Loucy (cell line): ENCODE data around the gene SLC2A1.
"Not testable (repeated sequence)": the region's sequence is repeated elsewhere in the genome, so short reads cannot be mapped to it uniquely, and the experiment has no call there.

Experiments
- H2AFZ ChIP-seq: fragments of 200-600 bp; sonication (generic); 2 replicates; pipeline ENCODE4 v1.6.0; 2016; ENCODE audit warnings: antibody characterized with exemption, mild to moderate bottlenecking, low read length, moderate library complexity
- H3F3A ChIP-seq: fragments of 200-600 bp; 2 replicates; pipeline ENCODE4 v1.6.0; 2016; ENCODE audit warnings: antibody characterized with exemption, low read depth, mild to moderate bottlenecking
- H3K27me3 ChIP-seq: fragments of 200-600 bp; sonication (generic); 2 replicates; pipeline ENCODE4 v1.6.1; 2014; ENCODE audit warnings: low read length, mild to moderate bottlenecking; ENCODE audit not compliant: insufficient read depth, poor library complexity, severe bottlenecking
- H3K36me3 ChIP-seq: fragments of 200-600 bp; sonication (generic); 2 replicates; pipeline ENCODE4 v1.6.1; 2016; ENCODE audit warnings: low read length; ENCODE audit not compliant: insufficient read depth
- H3K4me1 ChIP-seq: fragments of 200-600 bp; sonication (generic); 2 replicates; pipeline ENCODE4 v1.5.1; 2014; ENCODE audit warnings: low read length, mild to moderate bottlenecking; ENCODE audit not compliant: insufficient read depth, poor library complexity, severe bottlenecking
- H3K4me2 ChIP-seq: fragments of 200-600 bp; sonication (generic); 2 replicates; pipeline ENCODE4 v1.6.0; 2014; ENCODE audit warnings: antibody characterized with exemption, low read length, low read depth, mild to moderate bottlenecking; ENCODE audit not compliant: poor library complexity, severe bottlenecking
- H3K4me3 ChIP-seq: fragments of 200-600 bp; sonication (generic); 2 replicates; pipeline ENCODE4 v1.5.1; 2014; ENCODE audit warnings: low read length, mild to moderate bottlenecking, mixed read lengths; ENCODE audit not compliant: poor library complexity, severe bottlenecking
- H3K79me2 ChIP-seq: fragments of 200-600 bp; sonication (generic); 2 replicates; pipeline ENCODE4 v1.6.1; 2014; ENCODE audit warnings: low read length; ENCODE audit not compliant: insufficient read depth
- H3K9ac ChIP-seq: fragments of 200-600 bp; sonication (generic); 2 replicates; pipeline ENCODE4 v1.6.0; 2014; ENCODE audit warnings: mild to moderate bottlenecking, low read depth, low read length, moderate library complexity; ENCODE audit not compliant: poor library complexity, severe bottlenecking
- H3K9me2 ChIP-seq: fragments of 200-600 bp; sonication (generic); replicated peaks from 2 replicates; pipeline ENCODE4 v1.6.1; 2016; ENCODE audit warnings: low read depth, low read length, mixed read lengths
- H3K9me3 ChIP-seq: fragments of 200-600 bp; sonication (generic); 2 replicates; pipeline ENCODE4 v1.6.1; 2014; ENCODE audit warnings: mild to moderate bottlenecking, antibody characterized with exemption, low read length, low read depth; ENCODE audit not compliant: insufficient read depth
- H4K20me1 ChIP-seq: fragments of 200-600 bp; sonication (generic); 2 replicates; pipeline ENCODE4 v1.6.0; 2014; ENCODE audit warnings: antibody characterized with exemption, low read length, mild to moderate bottlenecking; ENCODE audit not compliant: insufficient read depth, poor library complexity, severe bottlenecking
- EZH2phosphoT487 ChIP-seq: fragments of 200-600 bp; IDR thresholded peaks from 2 replicates; pipeline ENCODE4 v1.6.1; 2018; ENCODE audit warnings: antibody characterized with exemption, mild to moderate bottlenecking, moderate library complexity, borderline replicate concordance
- TF ChIP-seq, protein P1 (sequence below): fragments of 200-600 bp; sonication (generic); conservative IDR thresholded peaks from 2 replicates; pipeline ENCODE4 v1.5.1; 2014; ENCODE audit warnings: mild to moderate bottlenecking, antibody characterized with exemption, low read length

SLC2A1 gene

DNA sequence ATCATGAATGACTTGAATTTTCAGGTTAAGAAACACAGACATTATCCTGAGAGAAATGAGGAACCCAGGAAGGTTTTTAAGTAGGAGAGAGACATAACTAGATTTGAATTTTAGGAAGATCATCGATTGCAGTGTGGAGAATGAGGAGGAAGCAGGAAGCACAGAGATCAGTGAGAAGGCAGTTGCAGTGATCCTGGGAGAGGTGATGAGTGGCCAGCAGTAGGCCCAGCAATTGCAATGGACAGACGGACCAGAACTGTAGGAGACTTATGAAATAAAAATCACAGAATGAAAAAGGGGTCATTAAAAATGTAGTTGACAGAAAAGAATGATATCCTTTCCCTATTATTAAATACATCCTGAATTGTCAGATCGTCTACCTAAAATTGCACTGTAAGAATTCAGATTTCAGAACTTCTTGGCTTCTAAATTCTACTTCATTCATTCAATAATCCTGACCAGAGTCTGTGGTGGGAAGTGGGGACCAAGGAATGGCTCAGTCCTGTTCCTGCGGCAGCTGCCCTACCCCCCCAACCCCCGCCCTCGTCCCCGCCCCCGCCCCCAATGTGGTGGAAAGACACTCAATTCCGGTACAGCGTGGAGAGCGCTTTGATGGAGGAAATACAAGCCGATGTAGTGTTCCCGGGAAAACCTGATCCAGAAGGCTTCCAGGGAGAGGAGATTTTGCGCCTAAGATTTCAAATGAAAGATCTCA, 35.1 kb downstream of the SLC2A1 start:
- Histone ChIP-seq H3K27me3 (no peaks in the 10 kb centered on the region), H3K36me3 (peaks cover 35% of the 10 kb centered on the region; the same call in 1 of the 2 replicates), H3K9me3 (no peaks in the 10 kb centered on the region), H3K9ac (peak overlapping the region; percentile 81), H3K9me2 (no peaks in the 10 kb centered on the region), H3K4me3 (peak overlapping the region; percentile 82), H3K4me2 (peak overlapping the region; percentile 82), H2AFZ (peak overlapping the region; percentile 97), H3F3A (no peaks in the 10 kb centered on the region), H4K20me1 (no peaks in the 10 kb centered on the region), H3K4me1 (peaks cover 12% of the 10 kb centered on the region), H3K79me2 (no peaks in the 10 kb centered on the region)
- TF ChIP-seq, protein P1, sequence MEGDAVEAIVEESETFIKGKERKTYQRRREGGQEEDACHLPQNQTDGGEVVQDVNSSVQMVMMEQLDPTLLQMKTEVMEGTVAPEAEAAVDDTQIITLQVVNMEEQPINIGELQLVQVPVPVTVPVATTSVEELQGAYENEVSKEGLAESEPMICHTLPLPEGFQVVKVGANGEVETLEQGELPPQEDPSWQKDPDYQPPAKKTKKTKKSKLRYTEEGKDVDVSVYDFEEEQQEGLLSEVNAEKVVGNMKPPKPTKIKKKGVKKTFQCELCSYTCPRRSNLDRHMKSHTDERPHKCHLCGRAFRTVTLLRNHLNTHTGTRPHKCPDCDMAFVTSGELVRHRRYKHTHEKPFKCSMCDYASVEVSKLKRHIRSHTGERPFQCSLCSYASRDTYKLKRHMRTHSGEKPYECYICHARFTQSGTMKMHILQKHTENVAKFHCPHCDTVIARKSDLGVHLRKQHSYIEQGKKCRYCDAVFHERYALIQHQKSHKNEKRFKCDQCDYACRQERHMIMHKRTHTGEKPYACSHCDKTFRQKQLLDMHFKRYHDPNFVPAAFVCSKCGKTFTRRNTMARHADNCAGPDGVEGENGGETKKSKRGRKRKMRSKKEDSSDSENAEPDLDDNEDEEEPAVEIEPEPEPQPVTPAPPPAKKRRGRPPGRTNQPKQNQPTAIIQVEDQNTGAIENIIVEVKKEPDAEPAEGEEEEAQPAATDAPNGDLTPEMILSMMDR, result no peak
- no peak for TF ChIP-seq EZH2phosphoT487

DNA sequence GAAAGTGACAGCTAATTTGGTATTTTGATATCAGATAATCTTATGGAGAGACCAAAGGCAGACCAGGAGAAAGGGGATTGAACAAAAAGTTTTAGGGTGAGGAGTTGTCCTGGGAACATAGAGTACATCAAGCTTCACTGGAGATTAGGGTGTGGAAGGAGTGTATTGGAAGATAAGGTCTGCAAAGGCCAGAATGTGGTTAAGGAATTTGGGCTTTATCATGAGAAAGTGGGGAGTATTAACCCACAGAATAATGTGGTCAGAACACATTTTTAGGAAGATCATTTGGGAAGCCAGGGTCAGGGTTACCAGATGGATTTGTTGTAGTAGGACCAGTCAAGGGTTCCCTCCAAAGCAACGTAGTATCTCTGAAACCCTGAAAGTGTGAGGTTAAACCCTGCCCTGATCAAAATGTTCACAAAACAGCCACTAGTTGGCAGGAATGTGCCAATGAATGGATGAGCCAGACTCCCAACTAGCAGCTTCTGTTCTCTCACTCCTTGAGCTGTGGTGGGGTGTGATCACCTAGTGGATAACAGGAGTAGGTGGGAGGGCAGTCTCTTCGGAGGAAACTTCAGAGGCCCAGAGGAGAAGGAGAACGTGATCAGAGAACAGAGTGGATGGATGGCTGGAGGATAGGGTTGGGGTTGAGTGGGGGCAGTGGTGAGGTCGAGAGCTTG, 35.8 kb downstream of the SLC2A1 start:
- H3K36me3 ChIP-seq, result peaks cover 28% of the 10 kb centered on the region; the same call in 1 of the 2 replicates
- H4K20me1 ChIP-seq, result no peaks in the 10 kb centered on the region
- H3K27me3 ChIP-seq, result no peaks in the 10 kb centered on the region
- TF ChIP-seq, protein P1, result peak; percentile 87
- TF ChIP-seq EZH2phosphoT487, result no peak
- peak overlapping the region; percentile 82 for H3K4me2 ChIP-seq
- no peaks in the 10 kb centered on the region for H3K9me3 ChIP-seq
- no peaks in the 10 kb centered on the region for H3K9me2 ChIP-seq
- peak overlapping the region; percentile 82 for H3K4me3 ChIP-seq
- H3K4me1 ChIP-seq, result peaks cover 12% of the 10 kb centered on the region
- no peaks in the 10 kb centered on the region for H3F3A ChIP-seq
- H3K79me2 ChIP-seq, result no peaks in the 10 kb centered on the region
- no peak overlapping the region for H2AFZ ChIP-seq
- peak overlapping the region; percentile 81 for H3K9ac ChIP-seq

DNA sequence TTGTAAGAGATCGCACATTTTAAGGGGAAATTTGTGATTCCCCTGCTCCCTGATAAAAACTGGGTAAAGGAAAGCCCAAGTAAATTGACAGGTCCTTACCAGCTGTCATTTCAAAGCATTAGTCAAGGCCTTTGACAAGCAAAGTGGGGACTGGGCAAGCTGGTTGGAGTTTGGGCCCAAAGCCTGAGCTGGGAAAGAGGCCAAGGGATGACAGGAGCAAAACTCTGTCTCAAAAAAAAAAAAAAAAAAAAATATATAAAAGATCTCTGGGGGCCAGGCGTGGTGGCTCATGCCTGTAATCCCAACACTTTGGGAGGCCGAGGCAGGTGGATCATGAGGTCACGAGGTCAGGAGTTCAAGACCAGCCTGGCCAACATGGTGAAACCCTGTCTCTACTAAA, 36.9 kb downstream of the SLC2A1 start:
- Histone ChIP-seq H3K9me3 (no peaks in the 10 kb centered on the region), H3K4me2 (no peak overlapping the region), H3F3A (no peaks in the 10 kb centered on the region), H3K4me3 (no peak overlapping the region), H3K9me2 (no peaks in the 10 kb centered on the region), H2AFZ (no peak overlapping the region), H3K9ac (no peak overlapping the region), H4K20me1 (no peaks in the 10 kb centered on the region), H3K36me3 (peaks cover 18% of the 10 kb centered on the region; the same call in 1 of the 2 replicates), H3K27me3 (no peaks in the 10 kb centered on the region), H3K4me1 (peaks cover 12% of the 10 kb centered on the region), H3K79me2 (no peaks in the 10 kb centered on the region)
- TF ChIP-seq EZH2phosphoT487, result no peak
- TF ChIP-seq, protein P1, result no peak

DNA sequence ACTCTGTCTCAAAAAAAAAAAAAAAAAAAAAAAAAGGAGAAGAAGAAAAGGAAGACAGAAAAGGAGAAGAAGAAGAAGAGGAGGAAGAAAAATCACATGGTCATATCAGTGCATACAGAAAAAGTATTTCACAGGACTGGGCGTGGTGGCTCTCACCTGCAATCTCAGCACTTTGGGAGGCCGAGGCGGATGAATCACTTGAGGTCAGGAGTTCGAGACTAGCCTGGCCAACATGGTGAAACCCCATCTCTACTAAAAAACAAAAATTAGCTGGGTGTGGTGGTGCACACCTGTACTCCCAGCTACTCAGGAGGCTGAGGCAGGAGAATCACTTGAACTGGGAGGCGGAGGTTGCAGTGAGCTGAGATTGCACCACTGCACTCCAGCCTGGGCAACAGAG, 39.0 kb downstream of the SLC2A1 start:
- H3K36me3 ChIP-seq, H3F3A ChIP-seq, H3K9me2 ChIP-seq, H2AFZ ChIP-seq, H3K4me2 ChIP-seq, H3K4me3 ChIP-seq, H4K20me1 ChIP-seq, H3K27me3 ChIP-seq, H3K9ac ChIP-seq, H3K9me3 ChIP-seq, H3K79me2 ChIP-seq, H3K4me1 ChIP-seq: not testable (repeated sequence)
